ENCODE results near the gene IFNL4. TPM values are rescaled to one million over a fixed set of nuclear protein-coding genes. Genes with fewer than 3 reads are reported as not detected.
"Not testable (repeated sequence)": the region's sequence is repeated elsewhere in the genome, so short reads cannot be mapped to it uniquely, and the experiment has no call there.

IFNL4 gene
- total RNA-seq, 1 donor from 2014 or later: not detected

- no peak for DNase-seq (ENCODE audit: low read depth, low spot score)
Observed at GRCh38 chr19:39223703-39224279, 24.9 kb downstream of the IFNL4 start.

DNA sequence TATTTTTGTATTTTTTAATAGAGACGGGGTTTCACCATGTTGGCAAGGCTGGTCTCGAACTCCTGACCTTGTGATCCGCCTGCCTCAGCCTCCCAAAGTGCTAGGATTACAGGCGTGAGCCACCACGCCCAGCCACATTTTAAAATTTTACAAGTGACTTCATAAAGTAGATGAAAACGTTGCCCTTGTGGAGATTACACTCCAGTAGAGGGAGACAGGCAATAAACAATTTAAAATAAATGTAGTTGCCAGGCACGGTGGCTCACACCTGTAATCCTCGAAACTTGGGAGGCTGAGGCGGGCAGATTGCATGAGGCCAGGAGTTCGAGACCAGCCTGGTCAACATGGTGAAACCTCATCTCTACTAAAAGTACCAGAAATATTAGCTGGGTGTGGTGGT, 29.5 kb downstream of the IFNL4 start:
- DNase-seq (ENCODE audit: low read depth, low spot score): not testable (repeated sequence)

DNA sequence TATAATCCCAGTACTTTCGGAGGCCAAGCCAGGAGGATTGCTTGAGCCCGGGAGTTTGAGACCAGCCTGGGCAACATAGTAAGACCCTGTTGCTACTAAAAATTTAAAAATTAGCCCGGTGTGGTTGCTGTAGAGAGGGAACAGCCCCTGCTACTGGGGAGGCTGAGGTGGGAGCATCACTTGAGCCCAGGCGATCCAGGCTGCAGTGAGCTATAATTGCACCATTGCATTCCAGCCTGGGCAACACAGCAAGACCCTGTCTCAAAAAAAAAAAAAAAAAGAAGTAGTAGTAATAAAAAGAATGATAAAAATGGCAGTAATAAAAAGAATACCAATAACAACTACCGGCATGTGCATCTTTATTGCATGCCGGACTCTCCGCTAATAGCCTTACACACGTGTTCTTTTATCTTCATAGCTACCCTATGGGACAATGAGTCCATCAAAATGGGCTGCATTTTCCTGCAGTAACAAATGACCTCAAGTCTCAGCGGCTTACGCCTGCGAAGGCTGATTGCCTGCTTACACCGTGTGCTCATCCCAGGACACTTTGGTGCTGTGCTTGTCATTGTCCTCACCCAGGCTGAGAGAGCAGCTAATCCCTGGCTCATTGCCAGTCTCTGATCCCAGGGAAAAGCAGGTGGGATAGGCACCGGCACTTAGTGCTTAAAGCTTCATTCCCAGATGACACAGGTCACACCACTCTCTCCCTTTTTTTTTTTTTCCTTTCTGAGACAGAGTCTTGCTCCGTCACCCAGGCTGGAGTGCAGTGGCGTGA, 30.2 kb downstream of the IFNL4 start:
- DNase-seq (ENCODE audit: low read depth, low spot score): no peak

DNA sequence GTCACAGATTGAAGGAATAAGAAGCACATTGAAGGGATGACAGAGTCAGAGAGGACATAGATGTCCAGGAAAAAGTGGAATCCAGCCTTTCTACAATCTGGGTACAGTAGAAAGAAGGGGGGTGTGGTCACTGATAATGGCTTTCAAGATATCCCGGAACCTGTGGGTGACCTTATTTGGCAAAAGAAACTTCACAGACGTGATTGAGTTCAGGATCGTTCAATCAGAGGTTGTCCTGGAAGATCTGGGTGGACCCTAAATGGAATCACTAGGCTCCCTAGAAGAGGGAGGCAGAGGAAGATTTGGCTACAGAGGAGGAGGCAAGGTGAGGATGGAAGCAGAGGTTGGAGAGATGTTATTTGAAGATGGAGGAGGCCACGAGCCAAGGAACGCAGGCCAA, 31.6 kb downstream of the IFNL4 start:
- DNase-seq (ENCODE audit: low read depth, low spot score): no peak

DNA sequence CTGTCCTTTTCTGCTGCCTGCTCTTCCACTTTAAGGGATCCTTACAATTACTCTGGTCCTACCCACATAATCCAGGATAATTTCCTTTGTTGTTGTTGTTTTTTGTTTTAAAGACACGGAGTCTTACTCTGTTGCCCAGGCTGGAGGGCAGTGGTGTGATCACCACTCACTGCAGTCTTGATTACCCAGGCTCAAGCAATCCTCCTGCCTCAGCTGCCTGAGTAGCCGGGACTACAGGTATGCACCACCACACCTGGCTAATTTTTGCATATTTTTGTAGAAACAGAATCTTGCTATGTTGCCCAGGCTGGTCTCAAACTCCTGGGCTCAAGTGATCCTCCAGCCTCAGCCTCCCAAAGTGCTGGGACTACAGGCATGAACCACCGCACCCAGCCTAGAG, 33.3 kb downstream of the IFNL4 start:
- DNase-seq (ENCODE audit: low read depth, low spot score): not testable (repeated sequence)

DNA sequence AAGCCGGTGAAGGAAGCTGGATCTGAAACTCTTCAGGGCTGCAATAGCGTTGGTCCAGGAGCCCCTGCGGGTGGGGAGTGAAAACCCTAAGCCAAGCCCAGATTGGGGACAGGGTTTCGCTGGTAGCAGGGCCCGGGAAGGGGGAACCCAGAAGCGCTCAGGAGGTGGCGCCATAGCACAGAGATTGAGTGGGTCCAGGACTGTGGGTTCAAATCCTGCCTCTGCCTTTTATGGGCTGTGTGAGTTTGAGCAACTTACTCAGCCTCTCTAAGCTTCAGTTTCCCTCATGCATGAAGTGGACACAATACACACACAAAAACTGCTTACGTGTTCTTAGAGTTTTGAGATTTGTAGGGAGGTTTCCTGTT, 36.3 kb downstream of the IFNL4 start:
- no peak for DNase-seq (ENCODE audit: low read depth, low spot score)

DNA sequence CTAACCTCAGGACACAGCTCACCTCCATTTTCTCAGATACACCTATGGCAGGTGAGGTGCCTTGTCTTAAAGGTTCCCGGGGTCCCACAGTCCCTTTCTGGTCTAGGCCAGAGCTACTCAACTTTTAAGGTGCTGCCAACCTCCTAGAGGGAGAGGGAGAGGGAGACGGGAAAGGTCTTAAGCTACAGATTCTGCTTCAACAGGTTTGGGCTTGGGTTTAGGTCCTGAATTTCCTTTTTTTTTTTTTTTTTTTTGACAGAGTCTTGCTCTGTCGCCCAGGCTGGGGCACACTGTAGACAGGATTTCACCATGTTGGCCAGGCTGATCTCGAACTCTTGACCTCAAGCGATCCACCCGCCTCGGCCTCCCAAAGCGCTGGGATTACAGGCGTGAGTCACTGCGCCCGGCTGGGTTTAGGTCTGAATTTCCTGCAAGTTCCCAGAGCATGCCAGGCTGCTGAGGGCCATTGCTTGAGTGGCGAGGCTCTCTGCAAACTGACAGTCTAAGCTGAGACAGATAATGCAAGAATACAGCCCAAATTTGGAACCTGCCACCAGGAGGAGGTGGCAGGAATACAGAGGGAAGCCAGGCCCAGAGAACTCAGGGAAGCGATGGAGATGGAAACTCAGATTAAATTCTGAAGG, 36.8 kb downstream of the IFNL4 start:
- DNase-seq (ENCODE audit: low read depth, low spot score): no peak

DNA sequence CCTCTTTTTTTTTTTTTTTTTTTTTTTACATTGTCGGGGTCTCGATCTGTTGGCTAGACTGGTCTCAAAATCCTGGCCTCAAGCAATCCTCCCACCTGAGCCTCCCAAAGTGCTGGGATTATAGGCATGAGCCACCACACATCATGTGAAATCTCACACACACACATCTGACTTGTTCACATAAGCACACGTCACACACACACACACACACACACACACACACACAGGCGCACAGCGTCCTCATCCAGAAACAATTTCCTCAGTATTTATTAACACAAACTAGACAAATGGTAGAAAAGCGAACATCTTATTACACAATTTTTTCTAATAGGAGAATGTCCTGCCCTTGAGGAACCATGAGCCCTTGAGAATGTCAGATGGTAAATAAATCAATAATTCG, 39.5 kb downstream of the IFNL4 start:
- DNase-seq (ENCODE audit: low read depth, low spot score): no peak

- DNase-seq (ENCODE audit: low read depth, low spot score): no peak
Observed at GRCh38 chr19:39208175-39208795, 40.4 kb downstream of the IFNL4 start.

DNA sequence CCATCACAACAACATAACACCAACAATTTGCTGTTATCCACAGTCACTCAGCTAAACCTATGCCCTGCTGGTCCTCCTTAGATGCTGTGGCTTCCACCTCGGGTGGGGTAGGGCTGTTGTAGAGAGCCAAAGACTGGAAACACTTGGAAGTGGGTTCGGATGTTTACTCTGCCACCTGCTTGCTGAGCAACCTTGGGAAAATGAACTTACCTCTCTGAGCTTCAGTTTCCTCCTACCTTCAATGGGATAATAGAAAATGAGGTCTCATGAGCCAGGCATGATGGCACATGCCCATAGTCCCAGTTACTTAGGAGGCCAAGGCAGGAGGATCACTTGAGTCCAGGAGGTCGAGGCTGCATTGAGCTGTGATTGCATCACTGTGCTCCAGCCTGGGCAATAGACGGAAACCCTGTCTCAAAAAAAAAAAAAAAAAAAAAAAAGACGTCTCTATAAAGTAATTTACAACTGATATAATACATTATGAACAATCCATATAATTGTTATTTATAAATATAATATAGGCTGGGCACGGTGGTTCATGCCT, 41.3 kb downstream of the IFNL4 start:
- DNase-seq (ENCODE audit: low read depth, low spot score): no peak

DNA sequence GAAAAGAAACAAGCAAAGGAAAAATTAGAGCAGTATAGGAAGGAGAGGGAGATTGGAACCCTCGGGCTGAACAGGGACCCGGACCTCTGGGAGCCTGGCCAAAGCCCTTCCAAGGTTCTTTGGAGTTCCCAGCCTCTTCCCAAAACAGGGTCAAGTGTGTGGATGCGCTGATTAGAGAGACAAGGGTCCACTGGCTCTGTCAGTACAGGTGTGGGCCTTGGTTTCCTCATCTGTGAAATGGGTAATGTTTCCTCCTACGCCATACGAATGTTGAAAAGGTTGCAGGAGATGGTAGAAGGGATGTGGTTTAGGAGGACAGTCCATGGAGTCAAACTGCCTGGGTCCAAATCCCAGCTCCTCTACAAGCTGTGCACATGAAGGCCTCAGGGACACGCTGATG, 42.5 kb downstream of the IFNL4 start:
- DNase-seq (ENCODE audit: low read depth, low spot score): no peak

- no peak for DNase-seq (ENCODE audit: low read depth, low spot score)
Observed at GRCh38 chr19:39205449-39205764, 43.2 kb downstream of the IFNL4 start.

DNA sequence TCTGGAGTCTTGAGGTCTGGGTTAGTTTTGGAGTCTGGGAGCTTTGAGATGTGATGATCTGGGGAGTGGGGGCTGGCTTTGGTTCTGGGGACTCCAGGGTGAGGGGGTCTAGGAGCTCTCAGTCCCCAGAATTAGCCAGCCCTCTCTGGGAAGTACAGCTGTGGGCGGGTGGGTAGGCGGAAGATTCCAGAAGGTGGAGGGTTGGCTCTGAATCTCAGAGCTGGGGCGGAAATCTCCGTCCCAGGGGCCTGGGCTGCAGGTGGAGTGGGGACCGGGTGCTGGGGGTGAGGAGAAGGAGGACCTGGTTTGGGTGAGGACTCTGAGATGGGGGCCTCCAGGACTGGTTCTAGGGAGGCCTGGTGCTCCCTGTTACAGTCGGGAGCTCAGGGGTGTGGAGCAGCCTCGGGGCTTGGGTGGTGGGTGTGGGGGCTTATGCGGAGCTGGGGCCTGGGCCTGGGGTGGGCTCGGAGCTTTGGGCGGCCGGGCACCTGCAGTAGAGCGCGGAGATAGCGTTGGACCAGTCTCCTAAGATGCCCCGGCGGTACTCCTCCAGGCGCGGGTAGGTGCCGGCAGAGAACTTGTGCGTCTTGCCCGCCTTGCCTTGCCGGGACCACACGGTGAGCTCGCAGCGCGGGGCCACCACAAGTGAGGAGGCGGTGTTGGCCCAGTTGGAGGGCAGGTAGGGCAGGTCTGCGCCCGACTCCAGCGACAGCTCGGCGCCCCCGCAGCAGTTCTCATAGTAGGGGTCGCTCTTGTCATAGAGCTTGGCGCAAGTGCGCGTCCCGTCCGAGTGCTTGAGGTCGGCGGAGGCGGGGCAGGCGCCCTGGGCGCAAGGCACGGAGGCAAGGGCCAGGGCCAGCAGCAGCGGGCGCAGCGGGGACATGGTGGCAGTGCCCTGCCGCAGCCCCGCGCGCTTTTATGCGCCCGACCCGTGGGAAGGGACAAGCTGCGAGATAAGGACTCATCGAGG, 45.0 kb downstream of the IFNL4 start, which contains the start of gene SYCN:
Gene SYCN, minus strand, starts transcription at position 892 of the 970 bp plus-strand sequence. Its CDS starts 9 bp downstream, at position 883.
- no peak for DNase-seq (ENCODE audit: low read depth, low spot score)

DNA sequence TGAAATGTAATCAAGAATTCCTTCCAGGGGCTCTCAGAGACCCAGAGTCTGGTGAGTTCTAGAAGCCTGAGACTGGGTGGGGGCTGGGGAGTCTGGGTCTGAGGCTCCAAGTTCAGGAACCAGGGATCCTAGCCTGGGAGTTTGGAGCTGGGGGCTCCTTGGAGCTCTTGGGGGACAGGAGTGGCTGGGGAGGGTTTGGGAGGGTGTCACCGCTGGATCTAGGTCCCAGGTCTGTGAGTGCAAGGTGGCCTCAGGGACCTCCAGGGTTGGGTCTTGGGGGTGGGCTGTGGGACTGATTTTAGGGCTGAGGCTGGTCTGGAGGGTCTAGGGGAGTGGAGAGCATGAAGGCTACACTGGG, 45.7 kb downstream of the IFNL4 start:
- no peak for DNase-seq (ENCODE audit: low read depth, low spot score)

GRCh38 chr19:39200803-39201115, 47.9 kb downstream of the IFNL4 start:
- no peak for DNase-seq (ENCODE audit: low read depth, low spot score)

DNA sequence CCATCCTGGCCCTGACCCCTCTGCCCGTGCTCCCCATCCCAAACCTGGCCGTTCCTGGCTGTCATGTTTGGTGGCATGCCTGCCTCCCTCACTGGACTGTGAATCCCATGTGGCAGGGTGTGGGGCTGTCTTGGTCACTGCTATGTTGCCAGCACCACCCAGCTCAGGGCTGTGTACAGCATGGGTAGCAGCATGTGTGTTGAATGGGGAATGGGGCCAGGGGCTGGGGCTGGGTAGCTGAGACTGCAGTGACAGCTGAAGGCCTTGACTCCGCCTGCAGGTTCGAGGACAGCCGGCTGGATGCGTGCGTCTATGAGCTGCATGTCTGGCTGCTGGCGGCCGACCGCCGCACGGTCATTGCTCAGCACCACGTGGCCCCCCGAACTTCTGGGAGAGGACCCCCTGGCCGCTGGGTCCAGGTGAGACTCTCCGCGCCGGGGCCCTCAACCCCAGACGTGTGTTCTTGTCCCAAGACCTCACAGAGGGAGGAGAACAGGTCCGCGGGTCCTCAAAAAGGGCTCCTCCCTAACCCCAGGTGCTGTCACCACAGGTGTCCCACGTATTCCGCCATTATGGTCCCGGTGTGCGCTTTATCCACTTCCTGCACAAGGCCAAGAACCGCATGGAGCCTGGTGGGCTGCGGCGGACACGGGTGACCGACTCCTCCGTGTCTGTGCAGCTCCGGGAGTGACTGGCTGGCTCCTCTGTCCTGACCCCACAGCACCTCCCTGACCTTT, 48.4 kb downstream of the IFNL4 start:
- DNase-seq (ENCODE audit: low read depth, low spot score): no peak

DNA sequence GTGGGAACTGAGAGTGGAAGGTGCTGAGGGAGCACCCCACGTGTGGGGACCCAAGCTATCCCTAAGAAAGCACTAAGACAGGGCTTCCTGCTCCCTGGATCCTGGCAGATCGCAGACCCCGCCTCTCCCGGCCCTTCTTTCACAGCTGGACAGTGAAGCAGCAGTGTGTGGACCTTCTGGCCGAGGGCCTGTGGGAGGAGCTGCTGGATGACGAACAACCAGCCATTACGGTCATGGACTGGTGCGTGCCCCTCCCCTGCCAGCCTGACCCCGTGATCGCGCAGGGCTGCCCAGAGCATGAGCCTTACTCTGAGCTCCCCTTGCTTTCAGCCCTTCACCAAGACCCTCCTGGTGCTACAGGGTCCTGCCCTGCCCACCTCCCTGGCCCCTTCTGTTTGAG, 49.6 kb downstream of the IFNL4 start:
- DNase-seq (ENCODE audit: low read depth, low spot score): no peak

DNA sequence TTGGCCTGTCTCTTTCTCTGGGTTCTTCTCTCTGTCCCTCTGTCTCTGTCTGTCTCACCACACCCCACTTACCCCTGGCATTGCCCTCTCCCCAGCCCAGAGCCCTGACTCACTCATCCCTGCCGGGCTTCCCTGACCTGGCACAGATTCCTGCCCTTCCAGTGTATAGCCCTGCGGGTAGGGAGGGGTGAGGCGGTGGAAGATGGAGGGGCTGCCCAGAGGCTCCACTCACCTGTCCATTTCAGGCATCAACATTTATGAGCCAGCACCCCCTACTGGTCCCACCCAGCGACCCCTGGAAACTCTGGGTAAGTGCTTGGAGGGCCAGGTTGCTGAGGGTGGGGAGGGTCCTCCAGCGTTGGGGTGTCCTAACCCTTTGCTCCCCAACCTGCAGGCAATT, 50.8 kb downstream of the IFNL4 start:
- no peak for DNase-seq (ENCODE audit: low read depth, low spot score)

DNA sequence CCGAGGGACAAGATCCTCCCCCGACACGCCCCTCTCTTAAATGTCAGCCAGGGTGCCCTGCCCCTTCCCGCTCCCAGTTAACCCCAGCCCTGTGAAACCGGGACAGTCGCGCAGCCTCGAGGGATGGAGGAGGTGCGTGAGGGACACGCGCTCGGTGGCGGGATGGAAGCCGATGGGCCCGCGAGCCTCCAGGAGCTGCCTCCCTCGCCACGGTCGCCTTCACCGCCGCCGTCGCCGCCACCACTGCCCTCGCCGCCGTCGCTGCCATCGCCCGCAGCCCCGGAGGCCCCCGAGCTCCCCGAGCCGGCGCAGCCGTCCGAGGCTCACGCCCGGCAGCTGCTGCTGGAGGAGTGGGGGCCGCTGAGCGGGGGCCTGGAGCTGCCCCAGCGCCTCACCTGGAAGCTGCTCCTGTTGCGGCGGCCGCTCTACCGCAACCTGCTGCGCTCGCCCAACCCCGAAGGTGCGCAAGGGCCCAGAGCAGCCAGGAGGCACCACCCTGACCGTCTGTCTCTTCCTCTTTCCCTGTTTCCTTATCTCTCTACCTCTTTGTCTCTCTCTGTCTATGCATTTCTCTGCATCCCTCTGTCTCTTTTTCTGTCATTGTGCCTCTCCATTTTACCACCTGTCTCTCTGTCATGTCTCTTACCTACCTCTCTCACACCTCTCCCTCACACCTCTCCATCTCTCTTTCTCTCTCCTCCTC, 51.6 kb downstream of the IFNL4 start, which contains the start of gene NCCRP1:
Gene NCCRP1, plus strand, starts transcription at position 105 of the 703 bp plus-strand sequence. Its CDS starts 19 bp downstream, at position 124.
- no peak for DNase-seq (ENCODE audit: low read depth, low spot score)

DNA sequence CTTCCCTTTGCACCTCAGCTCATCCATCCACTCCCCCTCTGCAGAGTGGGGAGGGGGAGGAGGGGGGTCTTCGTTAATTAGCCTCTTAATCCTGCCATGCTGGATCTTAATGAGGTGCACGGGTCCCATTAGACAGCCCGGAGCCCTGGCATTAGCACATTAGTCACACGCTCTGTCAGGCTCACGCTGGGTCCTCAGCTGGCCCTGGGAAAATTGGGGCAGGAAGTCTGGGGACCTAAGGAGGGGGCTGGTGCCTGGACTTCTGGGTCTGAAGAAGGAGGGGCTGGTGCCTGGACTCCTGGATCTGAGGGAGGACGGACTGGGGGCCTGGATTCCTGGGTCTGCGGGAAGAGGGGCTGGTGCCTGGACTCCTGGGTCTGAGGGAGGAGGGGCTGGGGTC, 52.3 kb downstream of the IFNL4 start:
- no peak for DNase-seq (ENCODE audit: low read depth, low spot score)

Data from pulmonary artery endothelial cell (primary cell).